Measurements from ENCODE around the gene C2CD4C.
"Not testable (repeated sequence)": the region's sequence is repeated elsewhere in the genome, so short reads cannot be mapped to it uniquely, and the experiment has no call there.

The C2CD4C gene

DNA sequence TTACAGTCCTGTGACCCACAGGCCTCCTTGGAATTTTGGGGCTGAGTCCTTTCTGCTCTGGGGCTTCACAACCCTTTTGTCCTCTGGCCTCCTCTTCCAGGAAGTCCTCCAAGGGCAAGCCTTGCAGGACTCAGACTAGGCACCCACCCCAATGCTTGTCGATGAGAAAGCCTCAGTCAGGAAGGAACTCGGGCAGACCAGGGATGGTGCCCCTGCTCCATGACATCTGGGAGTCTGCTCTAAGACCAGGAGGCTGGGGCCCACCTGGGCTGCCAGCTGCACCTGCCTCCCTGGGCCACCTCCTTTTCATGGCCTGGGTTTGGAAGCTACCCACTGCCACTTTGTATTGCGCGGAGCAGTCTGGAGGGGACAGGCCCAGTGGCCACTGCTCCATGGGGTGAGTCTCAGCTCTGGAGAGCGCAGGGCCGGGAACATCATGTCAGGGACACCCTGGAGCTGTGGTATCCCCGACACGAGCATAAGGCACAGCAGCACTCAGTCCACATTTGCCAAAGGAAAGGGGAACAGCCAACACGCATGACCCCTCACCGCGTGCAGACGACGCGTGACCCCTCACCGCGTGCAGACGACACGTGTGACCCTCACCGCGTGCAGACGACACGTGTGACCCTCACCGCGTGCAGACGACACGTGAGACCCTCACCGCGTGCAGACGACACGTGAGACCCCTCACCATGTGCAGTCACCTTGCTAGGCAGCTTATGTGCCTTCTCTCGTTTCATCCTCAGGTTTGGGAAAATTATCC lies 10.8 kb downstream of the C2CD4C start:
- DNase-seq, result no peak

GRCh38 chr19:397321-397720 lies 11.6 kb downstream of the C2CD4C start:
- no peak for DNase-seq

GRCh38 chr19:395467-395866 lies 13.5 kb downstream of the C2CD4C start:
- DNase-seq, result no peak

DNA sequence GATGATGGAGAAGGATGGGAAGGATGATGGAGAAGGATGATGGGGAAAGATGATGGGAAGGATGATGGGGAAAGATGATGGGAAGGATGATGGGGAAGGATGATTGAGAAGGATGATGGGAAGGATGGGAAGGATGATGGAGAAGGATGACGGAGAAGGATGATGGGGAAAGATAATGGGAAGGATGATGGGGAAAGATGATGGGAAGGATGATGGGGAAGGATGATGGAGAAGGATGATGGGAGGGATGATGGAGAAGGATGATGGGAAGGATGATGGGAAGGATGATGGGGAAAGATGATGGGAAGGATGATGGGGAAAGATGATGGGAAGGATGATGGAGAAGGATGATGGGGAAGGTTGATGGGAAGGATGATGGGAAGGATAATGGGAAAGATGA lies 14.1 kb downstream of the C2CD4C start:
- not testable (repeated sequence) for DNase-seq

DNA sequence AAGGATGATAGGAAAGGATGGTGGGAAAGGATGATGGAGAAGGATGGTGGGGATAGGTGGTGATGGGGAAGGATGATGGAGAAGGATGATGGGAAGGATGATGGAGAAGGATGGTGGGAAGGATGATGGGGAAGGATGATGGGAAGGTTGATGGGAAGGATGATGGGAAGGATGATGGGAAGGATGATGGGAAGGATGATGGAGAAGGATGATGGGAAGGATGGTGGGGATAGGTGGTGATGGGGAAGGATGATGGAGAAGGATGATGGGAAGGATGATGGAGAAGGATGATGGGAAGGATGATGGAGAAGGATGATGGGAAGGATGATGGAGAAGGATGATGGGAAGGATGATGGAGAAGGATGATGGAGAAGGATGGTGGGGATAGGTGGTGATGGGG lies 15.4 kb downstream of the C2CD4C start:
- not testable (repeated sequence) for DNase-seq

DNA sequence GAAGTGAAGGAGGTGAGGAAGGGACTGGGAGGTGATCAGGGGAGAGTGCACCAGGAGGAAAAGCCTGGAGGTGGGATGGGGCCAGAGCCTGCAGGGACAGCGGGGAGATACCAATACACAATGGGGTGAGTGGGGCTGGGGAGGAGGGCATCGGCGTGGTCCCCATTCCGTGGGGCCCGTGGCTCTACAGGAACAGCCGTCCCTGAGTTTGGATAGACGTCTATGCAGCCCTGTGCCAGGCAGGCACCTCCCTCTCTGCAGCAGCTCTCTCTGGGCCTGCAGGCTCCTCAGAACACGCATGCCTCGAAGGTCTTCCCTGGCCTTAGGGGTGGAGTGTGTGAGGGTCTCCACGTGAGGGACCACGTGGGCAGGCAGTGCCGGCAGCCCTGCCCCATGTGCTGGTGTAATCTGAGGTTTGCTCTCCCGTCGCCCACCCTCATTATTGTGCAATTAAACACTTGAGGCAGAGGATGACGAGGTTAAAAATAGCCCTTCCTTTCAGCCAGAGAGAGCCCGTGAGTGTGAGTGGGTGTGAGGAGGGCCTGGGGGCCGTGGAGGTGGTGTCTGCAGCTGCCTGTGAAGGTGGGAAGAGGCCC lies 16.5 kb downstream of the C2CD4C start:
- DNase-seq, result no peak

DNA sequence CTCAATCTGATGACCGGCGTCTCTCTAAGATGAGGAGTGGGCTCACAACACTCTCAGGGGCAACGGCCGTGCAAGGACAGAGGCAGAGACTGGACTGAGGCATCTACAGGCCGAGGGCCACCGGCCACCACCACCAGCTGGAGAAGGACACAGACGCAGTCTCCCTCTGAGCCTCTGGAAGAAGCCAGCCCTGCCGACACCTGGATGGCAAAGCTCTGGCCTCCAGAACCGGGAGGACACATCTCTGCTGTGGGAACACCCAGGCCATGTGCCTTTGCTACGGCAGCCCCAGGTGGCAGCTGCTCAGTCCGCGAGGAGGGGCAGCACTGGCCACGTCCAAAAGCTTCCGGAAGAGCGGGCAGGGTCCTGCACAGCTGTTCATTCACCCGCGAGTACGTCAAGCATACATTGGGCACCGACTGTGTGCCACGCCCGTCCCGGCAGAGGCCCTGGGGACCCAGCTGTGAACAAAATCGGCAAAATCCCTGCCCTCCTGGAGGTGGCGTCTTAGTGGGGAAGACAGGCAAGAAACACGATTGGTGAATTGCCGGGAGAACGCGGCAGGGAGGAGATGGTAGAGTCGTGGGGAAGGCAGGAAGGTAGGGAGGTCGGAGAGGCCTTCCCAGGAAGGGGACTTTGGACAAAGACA lies 17.1 kb downstream of the C2CD4C start:
- DNase-seq, result no peak

DNA sequence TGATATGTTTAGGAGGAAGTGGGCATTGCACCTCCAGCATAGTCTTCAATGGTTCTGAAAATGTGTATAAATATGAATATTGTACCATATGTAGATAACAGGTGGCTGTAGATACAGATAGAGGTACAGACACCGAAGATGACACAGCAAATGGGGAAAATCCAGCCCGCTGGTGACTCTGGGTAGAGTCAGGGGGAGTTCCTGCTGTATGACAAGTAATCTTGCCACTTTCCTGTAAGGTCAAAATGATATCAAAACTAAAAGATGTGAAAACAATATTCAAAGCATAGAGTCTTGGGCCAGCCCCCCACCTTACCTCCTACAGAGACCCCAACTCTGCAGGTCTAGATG lies 17.8 kb downstream of the C2CD4C start:
- no peak for DNase-seq

- no peak for DNase-seq
Observed at GRCh38 chr19:390386-391206, 18.4 kb downstream of the C2CD4C start.

GRCh38 chr19:389935-390289 lies 19.0 kb downstream of the C2CD4C start:
- no peak for DNase-seq

GRCh38 chr19:389255-389934 lies 19.6 kb downstream of the C2CD4C start:
- peak; percentile 58 for DNase-seq

GRCh38 chr19:388691-389090 lies 20.3 kb downstream of the C2CD4C start:
- DNase-seq, result no peak

DNA sequence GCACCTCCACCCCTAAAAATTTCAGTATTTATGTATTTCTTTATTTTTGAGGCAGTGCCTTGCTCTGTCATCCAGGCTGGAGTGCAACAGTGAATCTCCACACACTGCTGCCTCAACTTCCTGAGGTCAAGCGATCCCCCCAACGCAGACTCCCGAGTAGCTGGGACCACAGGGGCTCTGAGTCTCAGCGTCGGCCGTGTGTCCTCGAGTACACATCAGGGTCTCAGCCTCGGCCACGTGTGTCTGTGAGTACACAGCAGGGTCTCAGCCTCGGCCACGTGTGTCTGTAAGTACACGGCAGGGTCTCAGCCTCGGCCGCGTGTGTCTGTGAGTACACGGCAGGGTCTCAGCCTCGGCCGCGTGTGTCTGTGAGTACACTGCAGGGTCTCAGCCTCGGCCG lies 21.2 kb downstream of the C2CD4C start:
- DNase-seq, result no peak

DNA sequence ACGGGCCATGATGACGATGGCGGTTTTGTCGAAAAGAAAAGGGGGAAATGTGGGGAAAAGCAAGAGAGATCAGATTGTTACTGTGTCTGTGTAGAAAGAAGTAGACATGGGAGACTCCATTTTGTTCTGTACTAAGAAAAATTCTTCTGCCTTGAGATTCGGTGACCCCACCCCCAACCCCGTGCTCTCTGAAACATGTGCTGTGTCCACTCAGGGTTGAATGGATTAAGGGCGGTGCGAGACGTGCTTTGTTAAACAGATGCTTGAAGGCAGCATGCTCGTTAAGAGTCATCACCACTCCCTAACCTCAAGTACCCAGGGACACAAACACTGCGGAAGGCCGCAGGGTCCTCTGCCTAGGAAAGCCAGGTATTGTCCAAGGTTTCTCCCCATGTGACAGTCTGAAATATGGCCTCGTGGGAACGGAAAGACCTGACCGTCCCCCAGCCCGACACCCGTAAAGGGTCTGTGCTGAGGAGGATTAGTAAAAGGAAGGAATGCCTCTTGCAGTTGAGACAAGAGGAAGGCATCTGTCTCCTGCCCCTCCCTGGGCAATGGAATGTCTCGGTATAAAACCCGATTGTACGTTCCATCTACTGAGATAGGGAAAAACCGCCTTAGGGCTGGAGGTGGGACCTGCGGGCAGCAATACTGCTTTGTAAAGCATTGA lies 22.2 kb downstream of the C2CD4C start:
- DNase-seq, result peak; percentile 27

DNA sequence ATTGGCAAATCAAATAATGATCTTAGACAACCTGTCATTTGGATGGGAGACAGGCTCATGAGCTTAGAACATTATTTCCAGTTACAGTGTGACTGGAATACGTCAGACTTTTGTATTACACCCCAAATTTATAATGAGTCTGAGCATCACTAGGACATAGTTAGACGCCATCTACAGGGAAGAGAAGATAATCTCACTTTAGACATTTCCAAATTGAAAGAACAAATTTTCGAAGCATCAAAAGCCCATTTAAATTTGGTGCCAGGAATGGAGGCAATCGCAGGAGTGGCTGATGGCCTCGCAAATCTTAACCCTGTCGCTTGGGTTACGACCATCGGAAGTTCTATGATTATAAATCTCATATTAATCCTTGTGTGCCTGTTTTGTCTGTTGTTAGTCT lies 22.8 kb downstream of the C2CD4C start:
- DNase-seq, result not testable (repeated sequence)

DNA sequence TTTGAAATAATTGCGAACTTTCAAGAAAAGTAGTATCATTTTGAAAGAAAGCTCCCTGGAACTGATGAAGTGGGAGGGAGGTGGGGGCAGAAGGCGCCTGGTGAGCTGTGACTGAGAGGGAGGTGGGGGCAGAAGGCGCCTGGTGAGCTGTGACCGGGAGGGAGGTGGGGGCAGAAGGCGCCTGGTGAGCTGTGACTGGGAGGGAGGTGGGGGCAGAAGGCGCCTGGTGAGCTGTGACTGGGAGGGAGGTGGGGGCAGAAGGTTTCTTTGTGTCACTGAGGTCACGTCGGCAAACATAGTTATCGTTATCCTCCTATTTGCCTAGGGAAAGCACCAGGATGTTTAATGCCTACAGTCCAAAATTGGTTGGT lies 24.2 kb downstream of the C2CD4C start:
- DNase-seq, result no peak

DNA sequence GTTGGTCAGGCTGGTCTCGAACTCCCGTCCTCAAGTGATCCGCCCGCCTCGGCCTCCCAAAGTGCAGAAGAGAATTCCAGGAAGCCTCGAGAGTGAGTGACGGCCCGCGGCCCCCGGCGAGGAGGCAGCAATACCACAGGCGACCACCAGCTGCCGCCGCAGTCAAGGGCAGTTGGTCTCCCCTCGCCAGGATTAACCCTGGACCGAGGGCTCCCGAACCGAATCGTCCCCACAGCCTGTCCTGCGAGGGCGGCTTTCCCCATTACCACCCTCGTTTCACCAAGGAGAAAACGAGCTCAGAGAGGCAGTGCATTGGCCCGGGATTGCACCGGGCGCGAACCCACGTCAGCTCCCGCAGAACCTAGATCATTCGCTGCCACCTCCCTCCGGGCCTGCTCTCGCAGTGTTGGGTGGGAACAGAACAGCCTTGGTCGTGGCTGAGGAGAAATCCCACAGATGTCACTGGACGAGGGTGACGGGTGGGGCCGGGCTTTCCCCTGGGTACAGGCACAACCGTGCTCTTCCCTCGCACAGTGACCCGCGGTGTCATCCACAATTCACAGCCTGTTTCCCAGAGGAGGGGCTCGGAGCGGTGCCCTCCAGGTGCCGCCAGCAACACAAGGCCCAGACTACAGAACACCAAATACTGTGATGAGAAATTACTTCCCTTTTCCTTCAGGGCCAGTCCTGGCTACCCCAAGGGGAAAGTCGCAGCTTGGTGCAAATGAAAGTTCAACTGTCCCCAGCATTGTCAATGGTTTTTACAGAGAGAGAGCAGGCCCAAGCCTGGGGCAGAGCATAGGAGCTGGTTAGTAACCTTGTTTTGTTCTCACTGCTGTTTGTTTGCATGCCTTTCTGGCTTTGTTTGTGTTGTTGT lies 24.8 kb downstream of the C2CD4C start:
- DNase-seq, result no peak

GRCh38 chr19:383040-383439 lies 25.9 kb downstream of the C2CD4C start:
- no peak for DNase-seq

GRCh38 chr19:382578-382977 lies 26.4 kb downstream of the C2CD4C start:
- peak; percentile 19 for DNase-seq

GRCh38 chr19:381901-382300 lies 27.0 kb downstream of the C2CD4C start:
- DNase-seq, result not testable (repeated sequence)

DNA sequence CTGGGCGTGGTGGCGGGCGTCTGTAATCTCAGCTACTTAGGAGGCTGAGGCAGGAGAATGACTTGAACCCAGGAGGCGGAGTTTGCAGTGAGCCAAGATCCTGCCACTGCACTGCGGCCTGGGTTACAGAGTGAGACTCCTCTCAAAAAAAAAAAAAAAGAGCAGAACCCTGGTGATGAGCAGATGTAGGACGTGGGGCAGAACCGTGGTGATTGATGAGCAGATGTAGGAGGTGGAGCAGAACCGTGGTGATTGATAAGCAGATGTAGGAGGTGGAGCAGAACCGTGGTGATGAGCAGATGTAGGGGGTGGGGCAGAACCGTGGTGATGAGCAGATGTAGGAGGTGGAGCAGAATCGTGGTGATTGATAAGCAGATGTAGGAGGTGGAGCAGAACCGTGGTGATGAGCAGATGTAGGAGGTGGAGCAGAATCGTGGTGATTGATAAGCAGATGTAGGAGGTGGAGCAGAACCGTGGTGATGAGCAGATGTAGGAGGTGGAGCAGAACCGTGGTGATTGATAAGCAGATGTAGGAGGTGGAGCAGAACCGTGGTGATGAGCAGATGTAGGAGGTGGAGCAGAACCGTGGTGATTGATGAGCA lies 28.2 kb downstream of the C2CD4C start:
- DNase-seq, result not testable (repeated sequence)
